Activated CD4-positive, alpha-beta memory T cell treated with anti-CD3 and anti-CD28 coated beads for 36 hours (primary cell): ENCODE results near the gene SLC22A8. TPM values are rescaled to one million over a fixed set of nuclear protein-coding genes. Genes with fewer than 3 reads are reported as not detected.
"Not testable (repeated sequence)": the region's sequence is repeated elsewhere in the genome, so short reads cannot be mapped to it uniquely, and the experiment has no call there.

Experiments
- CTCF ChIA-PET: fragments of 350-600 bp; sonication (Branson Sonifier 250); formaldehyde crosslinking; loops from one replicate; lab custom pipeline; 2021; ENCODE audit warnings: antibody characterized with exemption, inconsistent platforms; lab: Charles Lee
- POLR2A ChIA-PET: fragments of 350-600 bp; sonication (Branson Sonifier 250); formaldehyde crosslinking; loops from one replicate; lab custom pipeline; 2021; ENCODE audit warnings: antibody characterized with exemption; lab: Charles Lee
- DNase-seq: peaks from one replicate; pipeline ENCODE4 v3.0.0-alpha.2; 2020
- H3K27ac Mint-ChIP-seq: one replicate; pipeline ENCODE4 v1.8.0; 2021; ENCODE audit warnings: mixed read lengths
- H3K27me3 Mint-ChIP-seq: one replicate; pipeline ENCODE4 v1.8.0; 2021; ENCODE audit warnings: mixed read lengths
- H3K36me3 Mint-ChIP-seq: one replicate; pipeline ENCODE4 v1.8.0; 2021; ENCODE audit warnings: mixed read lengths
- H3K4me1 Mint-ChIP-seq: one replicate; pipeline ENCODE4 v1.8.0; 2021; ENCODE audit warnings: low read depth, mixed read lengths
- H3K4me3 Mint-ChIP-seq: one replicate; pipeline ENCODE4 v1.8.0; 2021; ENCODE audit warnings: mild to moderate bottlenecking, mixed read lengths
- H3K9me3 Mint-ChIP-seq: one replicate; pipeline ENCODE4 v1.8.0; 2021; ENCODE audit warnings: mixed read lengths
- intact Hi-C: fragments of 100-400 bp; cut with micrococcal nuclease; formaldehyde crosslinking; loops from one replicate; pipeline ENCODE4 v1.15.1; 2023
- total RNA-seq, 2 experiments: library from RNA; stranded (reverse); gene quantifications; one replicate each; pipeline ENCODE4 v1.2.3, GENCODE V29; 2021

The SLC22A8 gene
- total RNA-seq, 2 experiments from 2014 or later, result not detected

- ChIA-PET POLR2A (no interaction called here), CTCF (no interaction called here)
- H3K4me1 Mint-ChIP-seq, result no peaks in the 10 kb centered on the region
- H3K27me3 Mint-ChIP-seq, result peaks cover 3% of the 10 kb centered on the region
- intact Hi-C loops, result no loop called here
- no peak overlapping the region for H3K4me3 Mint-ChIP-seq
- no peaks in the 10 kb centered on the region for H3K36me3 Mint-ChIP-seq
- DNase-seq, result no peak
- no peak overlapping the region for H3K27ac Mint-ChIP-seq
- no peaks in the 10 kb centered on the region for H3K9me3 Mint-ChIP-seq
Measured at GRCh38 chr11:62957147-62957546, 58.5 kb downstream of the SLC22A8 start.

DNA sequence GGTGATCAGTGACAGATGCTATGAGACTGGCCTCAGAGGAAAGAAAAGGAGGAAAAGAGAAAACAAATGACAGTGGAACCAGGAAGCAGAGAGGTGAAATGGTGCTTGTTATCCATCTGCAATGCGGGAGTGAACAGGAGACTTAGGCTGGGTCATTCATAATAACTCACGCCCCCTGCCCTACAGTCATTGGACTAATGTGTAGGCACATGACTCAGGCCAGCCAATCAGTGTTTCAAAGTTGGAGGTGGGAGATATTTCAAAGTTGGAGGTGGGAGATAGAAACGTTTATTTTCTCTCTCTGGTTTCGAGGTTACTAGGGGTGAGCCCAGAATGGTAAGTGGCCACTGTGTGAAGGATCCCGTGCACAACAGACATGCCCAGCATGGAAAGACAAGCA, 61.2 kb downstream of the SLC22A8 start:
- intact Hi-C loops, result no loop called here
- Mint-ChIP-seq H3K4me3 (no peak overlapping the region), H3K27ac (no peak overlapping the region), H3K36me3 (no peaks in the 10 kb centered on the region), H3K27me3 (peaks cover 3% of the 10 kb centered on the region), H3K9me3 (no peaks in the 10 kb centered on the region), H3K4me1 (no peaks in the 10 kb centered on the region)
- CTCF ChIA-PET, result no interaction called here
- DNase-seq, result no peak
- POLR2A ChIA-PET, result no interaction called here

- no peak overlapping the region for H3K27ac Mint-ChIP-seq
- no peak overlapping the region for H3K4me3 Mint-ChIP-seq
- POLR2A ChIA-PET, result no interaction called here
- CTCF ChIA-PET, result no interaction called here
- intact Hi-C loops, result no loop called here
- H3K27me3 Mint-ChIP-seq, result peaks cover 2% of the 10 kb centered on the region
- no peak for DNase-seq
- no peaks in the 10 kb centered on the region for H3K36me3 Mint-ChIP-seq
- H3K9me3 Mint-ChIP-seq, result no peaks in the 10 kb centered on the region
- H3K4me1 Mint-ChIP-seq, result no peaks in the 10 kb centered on the region
Measured at GRCh38 chr11:62953811-62954210, 61.8 kb downstream of the SLC22A8 start.

DNA sequence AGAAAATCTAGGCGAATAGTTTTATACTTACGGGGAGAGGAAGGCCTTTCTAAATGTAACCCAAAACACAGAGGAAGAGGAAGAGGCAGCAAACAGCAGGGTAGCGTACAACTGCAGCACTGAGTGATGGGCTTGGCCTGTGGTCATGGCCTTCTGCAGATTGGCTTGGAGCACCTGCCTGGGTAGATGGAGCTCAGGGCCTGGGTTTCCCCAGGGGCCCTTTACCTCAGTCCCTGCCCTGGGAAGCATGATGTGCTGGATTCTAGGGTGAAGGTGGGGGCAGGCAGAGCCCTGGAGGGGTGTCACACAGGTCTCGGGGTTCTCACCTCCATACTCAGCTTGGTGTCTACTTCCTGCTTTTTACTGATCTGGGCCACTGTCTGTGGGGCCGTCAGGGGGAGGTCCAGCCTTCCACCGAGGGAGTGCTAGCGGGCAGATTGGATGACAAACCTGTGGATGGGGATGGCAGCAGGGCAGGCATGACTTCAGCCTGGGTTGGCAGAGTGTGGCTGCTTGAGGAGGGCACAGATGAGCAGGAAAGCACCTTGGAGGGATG, 66.8 kb downstream of the SLC22A8 start:
- no peaks in the 10 kb centered on the region for H3K9me3 Mint-ChIP-seq
- DNase-seq, result no peak
- ChIA-PET POLR2A (no interaction called here), CTCF (interaction anchor here (0.9 kb wide), 1 partner anchor 31 kb away, joined by 3 read pairs; no protein-coding TSS in a partner anchor)
- peaks cover 11% of the 10 kb centered on the region for H3K27me3 Mint-ChIP-seq
- no peaks in the 10 kb centered on the region for H3K36me3 Mint-ChIP-seq
- H3K4me3 Mint-ChIP-seq, result no peak overlapping the region
- H3K27ac Mint-ChIP-seq, result no peak overlapping the region
- no peaks in the 10 kb centered on the region for H3K4me1 Mint-ChIP-seq
- intact Hi-C loops, result no loop called here

DNA sequence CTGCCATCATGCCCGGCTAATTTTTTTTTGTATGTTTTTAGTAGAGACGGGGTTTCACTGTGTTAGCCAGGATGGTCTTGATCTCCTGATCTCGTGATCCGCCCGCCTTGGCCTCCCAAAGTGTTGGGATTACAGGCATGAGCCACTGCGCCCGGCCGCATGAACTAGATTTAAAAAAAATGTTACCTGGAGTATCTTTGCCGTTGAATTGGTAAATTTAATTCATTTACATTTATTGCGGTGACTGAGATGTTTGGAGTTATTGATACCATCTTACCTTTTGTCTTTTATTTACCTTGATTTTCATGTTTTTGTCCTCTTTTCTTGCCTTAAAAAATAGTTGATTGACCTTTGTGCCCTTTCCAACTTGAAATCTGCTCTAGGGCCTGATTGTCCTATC, 70.1 kb downstream of the SLC22A8 start:
- POLR2A ChIA-PET, H3K4me3 Mint-ChIP-seq, H3K36me3 Mint-ChIP-seq, H3K9me3 Mint-ChIP-seq, H3K27ac Mint-ChIP-seq, DNase-seq, H3K4me1 Mint-ChIP-seq, intact Hi-C loops: not testable (repeated sequence)
- peaks cover 14% of the 10 kb centered on the region for H3K27me3 Mint-ChIP-seq
- CTCF ChIA-PET, result interaction anchor here (0.9 kb wide), 1 partner anchor 39 kb away, joined by 3 read pairs; no protein-coding TSS in a partner anchor

Other genes with a start within 250 kb of the SLC22A8 start
- 10 to 100 TPM; 11.9 to 12.0 TPM for gene TAF6L, start 244.4 kb downstream of the SLC22A8 start, total RNA-seq
- 10 to 100 TPM; 25.0 to 25.5 TPM for gene TMEM179B, start 228.4 kb downstream of the SLC22A8 start, total RNA-seq
- gene TMEM223, start 223.8 kb downstream of the SLC22A8 start, total RNA-seq, result 10 to 100 TPM in 1 of 2 experiments, 1 to 10 TPM in 1; 9.2 to 10.2 TPM
- 10 to 100 TPM; 70.8 to 83.6 TPM for gene NXF1, start 210.4 kb downstream of the SLC22A8 start, total RNA-seq
- gene STX5, start 183.8 kb downstream of the SLC22A8 start, total RNA-seq, result 10 to 100 TPM; 24.6 to 29.2 TPM
- gene TEX54, start 183.0 kb downstream of the SLC22A8 start, total RNA-seq, result under 1 TPM in 1 of 2 experiments, not detected in 1; 0.53 TPM
- gene WDR74, start 176.3 kb downstream of the SLC22A8 start, total RNA-seq, result 10 to 100 TPM; 72.6 to 73.0 TPM
- 100 to 1,000 TPM; 309 to 314 TPM for gene SLC3A2, start 134.9 kb downstream of the SLC22A8 start, total RNA-seq
- not detected for gene CHRM1, start 94.5 kb downstream of the SLC22A8 start, total RNA-seq
- not detected for gene SLC22A6, start 30.9 kb downstream of the SLC22A8 start, total RNA-seq
- gene SLC22A24, start 128.4 kb upstream of the SLC22A8 start, total RNA-seq, result not detected
- not detected for gene SLC22A25, start 227.8 kb upstream of the SLC22A8 start, total RNA-seq